IMR-90 (cell line): ENCODE data around the gene NPRL2. TPM values are rescaled to one million over a fixed set of nuclear protein-coding genes. Genes with fewer than 3 reads are reported as not detected.

Experiments
- ATAC-seq: fragments of 200-7000 bp; cut with Tn5 transposase; 2 replicates; pipeline ENCODE4 v1.9.1; 2020; ENCODE audit warnings: low read depth, mild to moderate bottlenecking, moderate library complexity
- BruUV-seq: library from RNA; stranded (reverse); fragments of 400-500 nt; replicated peaks from 2 replicates; lab custom pipeline; 2021; lab: Mats Ljungman, UMichigan
- CTCF ChIA-PET: fragments of 300-600 bp; formaldehyde crosslinking; extraction: SDS; loops from one replicate; lab custom pipeline; 2021; ENCODE audit warnings: antibody characterized with exemption; lab: Yijun Ruan, JAX
- POLR2A ChIA-PET: fragments of 300-600 bp; sonication (Branson Sonifier 250); formaldehyde crosslinking; loops from one replicate; lab custom pipeline; 2022; ENCODE audit warnings: antibody characterized with exemption; ENCODE audit not compliant: unreplicated experiment; lab: Charles Lee
- DNase-seq: peaks from one replicate; pipeline ENCODE4 v3.0.0; 2013
- H2AFZ ChIP-seq: replicated peaks from 2 replicates; pipeline ENCODE3; 2013; ENCODE audit warnings: low read length, mild to moderate bottlenecking; ENCODE audit not compliant: poor library complexity
- H2AK5ac ChIP-seq: 2 replicates; pipeline ENCODE4 v1.6.1; 2013; ENCODE audit warnings: low read depth, low read length, inconsistent platforms
- H2AK9ac ChIP-seq: replicated peaks from 2 replicates; pipeline ENCODE3; 2013; ENCODE audit warnings: mild to moderate bottlenecking, low read depth, low read length, moderate library complexity; ENCODE audit not compliant: poor library complexity
- H2BK120ac ChIP-seq: 2 replicates; pipeline ENCODE4 v1.6.1; 2013; ENCODE audit warnings: low read depth, low read length, inconsistent platforms
- H2BK15ac ChIP-seq: 3 replicates; pipeline ENCODE4 v1.6.1; 2013; ENCODE audit warnings: low read depth, low read length, inconsistent platforms
- H2BK20ac ChIP-seq: 2 replicates; pipeline ENCODE4 v1.6.1; 2013; ENCODE audit warnings: low read depth, mild to moderate bottlenecking, inconsistent platforms, low read length, moderate library complexity
- H2BK5ac ChIP-seq: 2 replicates; pipeline ENCODE4 v1.6.1; 2013; ENCODE audit warnings: mild to moderate bottlenecking, low read depth, low read length, inconsistent platforms; ENCODE audit not compliant: poor library complexity, severe bottlenecking
- H3K14ac ChIP-seq: replicated peaks from 2 replicates; pipeline ENCODE4 v1.6.1; 2013; ENCODE audit warnings: low read depth, low read length, inconsistent platforms
- H3K18ac ChIP-seq: 2 replicates; pipeline ENCODE4 v1.6.1; 2013; ENCODE audit warnings: low read depth, low read length, control low read depth
- H3K23ac ChIP-seq: 2 replicates; pipeline ENCODE4 v1.6.1; 2013; ENCODE audit warnings: low read depth, low read length, inconsistent platforms
- H3K27ac ChIP-seq: 2 replicates; pipeline ENCODE4 v1.5.1; 2013; ENCODE audit warnings: mild to moderate bottlenecking, control low read depth, low read length; ENCODE audit not compliant: insufficient read depth
- H3K27me3 ChIP-seq: 2 replicates; pipeline ENCODE4 v1.6.1; 2013; ENCODE audit warnings: low read length; ENCODE audit not compliant: control insufficient read depth, insufficient read depth
- H3K36me3 ChIP-seq: 2 replicates; pipeline ENCODE4 v1.6.1; 2013; ENCODE audit warnings: low read length, mixed read lengths; ENCODE audit not compliant: control insufficient read depth, insufficient read depth
- H3K4ac ChIP-seq: 2 replicates; pipeline ENCODE4 v1.6.1; 2013; ENCODE audit warnings: low read depth, low read length, inconsistent platforms
- H3K4me1 ChIP-seq: 2 replicates; pipeline ENCODE4 v1.6.1; 2013; ENCODE audit warnings: low read length, mixed read lengths; ENCODE audit not compliant: control insufficient read depth, insufficient read depth
- H3K4me2 ChIP-seq: 2 replicates; pipeline ENCODE4 v1.6.1; 2013; ENCODE audit warnings: low read depth, mild to moderate bottlenecking, control low read depth, low read length, moderate library complexity
- H3K4me3 ChIP-seq: 2 replicates; pipeline ENCODE4 v1.5.1; 2013; ENCODE audit warnings: low read depth, mild to moderate bottlenecking, control low read depth, low read length, moderate library complexity; ENCODE audit not compliant: insufficient read depth
- H3K56ac ChIP-seq: 2 replicates; pipeline ENCODE4 v1.6.1; 2013; ENCODE audit warnings: low read length, inconsistent platforms; ENCODE audit not compliant: insufficient read depth; ENCODE audit errors: extremely low read depth
- H3K79me1 ChIP-seq, 2 experiments: 2 replicates each; pipeline ENCODE4 v1.6.1; 2013; ENCODE audit warnings: low read length in 2 of 2, inconsistent platforms in 1 of 2, low read depth in 1 of 2
- H3K9ac ChIP-seq: 2 replicates; pipeline ENCODE4 v1.6.1; 2013; ENCODE audit warnings: low read depth, low read length, control low read depth
- H3K9me1 ChIP-seq: 2 replicates; pipeline ENCODE4 v1.6.1; 2013; ENCODE audit warnings: low read length, inconsistent platforms; ENCODE audit not compliant: insufficient read depth
- H3K9me3 ChIP-seq: 2 replicates; pipeline ENCODE4 v1.6.1; 2013; ENCODE audit warnings: low read length; ENCODE audit not compliant: control insufficient read depth, insufficient read depth
- H4K20me1 ChIP-seq: 2 replicates; pipeline ENCODE4 v1.6.1; 2013; ENCODE audit warnings: low read length, inconsistent platforms; ENCODE audit not compliant: insufficient read depth
- H4K5ac ChIP-seq: 2 replicates; pipeline ENCODE4 v1.6.1; 2013; ENCODE audit warnings: mild to moderate bottlenecking, low read depth, low read length, control low read depth
- H4K8ac ChIP-seq, 2 experiments: 2 replicates each; pipeline ENCODE4 v1.6.1; 2013; ENCODE audit warnings: low read depth in 2 of 2, low read length in 2 of 2, control low read depth in 1 of 2, inconsistent platforms in 1 of 2
- H4K91ac ChIP-seq: 2 replicates; pipeline ENCODE4 v1.6.1; 2013; ENCODE audit warnings: low read depth, low read length, inconsistent platforms; ENCODE audit not compliant: insufficient read depth
- BHLHE40 ChIP-seq: fragments of 150-350 bp; IDR thresholded peaks from 2 replicates; pipeline ENCODE4 v1.6.1; 2016; ENCODE audit warnings: mild to moderate bottlenecking, low read depth, low read length
- CEBPB ChIP-seq: IDR thresholded peaks from 2 replicates; pipeline ENCODE4 v1.6.1; 2012; ENCODE audit warnings: low read depth, low read length, improper control_type of control experiment
- CHD1 ChIP-seq: IDR thresholded peaks from 2 replicates; pipeline ENCODE4 v1.6.1; 2012; ENCODE audit warnings: low read depth, low read length, improper control_type of control experiment
- CTCF ChIP-seq: conservative IDR thresholded peaks from 2 replicates; pipeline ENCODE4 v1.5.1; 2012; ENCODE audit warnings: mild to moderate bottlenecking, low read depth, low read length, improper control_type of control experiment
- ELK1 ChIP-seq: fragments of 150-350 bp; IDR thresholded peaks from 2 replicates; pipeline ENCODE4 v1.6.1; 2016; ENCODE audit warnings: low read depth, mild to moderate bottlenecking, low read length, moderate library complexity, borderline replicate concordance
- FOS ChIP-seq: fragments of 150-350 bp; IDR thresholded peaks from 2 replicates; pipeline ENCODE4 v1.6.1; 2016; ENCODE audit warnings: low read depth, low read length
- MAFK ChIP-seq: IDR thresholded peaks from 2 replicates; pipeline ENCODE4 v1.6.1; 2012; ENCODE audit warnings: low read depth, low read length, improper control_type of control experiment
- MAZ ChIP-seq: IDR thresholded peaks from 2 replicates; pipeline ENCODE4 v1.6.1; 2012; ENCODE audit warnings: low read depth, mild to moderate bottlenecking, low read length, improper control_type of control experiment, moderate library complexity, borderline replicate concordance
- MXI1 ChIP-seq: IDR thresholded peaks from 2 replicates; pipeline ENCODE4 v1.6.1; 2012; ENCODE audit warnings: low read depth, mild to moderate bottlenecking, low read length, moderate library complexity, borderline replicate concordance
- NFE2L2 ChIP-seq: fragments of 150-350 bp; IDR thresholded peaks from 2 replicates; pipeline ENCODE4 v1.6.1; 2016; ENCODE audit warnings: low read depth, mild to moderate bottlenecking, low read length
- POLR2A ChIP-seq: IDR thresholded peaks from 2 replicates; pipeline ENCODE4 v1.6.1; 2012; ENCODE audit warnings: mild to moderate bottlenecking, low read depth, low read length
- RAD21 ChIP-seq: IDR thresholded peaks from 2 replicates; pipeline ENCODE4 v1.6.1; 2012; ENCODE audit warnings: low read length, improper control_type of control experiment
- RCOR1 ChIP-seq: IDR thresholded peaks from 2 replicates; pipeline ENCODE4 v1.6.1; 2012; ENCODE audit warnings: mild to moderate bottlenecking, low read length, improper control_type of control experiment; ENCODE audit not compliant: insufficient replicate concordance
- RFX5 ChIP-seq: IDR thresholded peaks from 2 replicates; pipeline ENCODE4 v1.8.0; 2012; ENCODE audit warnings: low read depth, mild to moderate bottlenecking, low read length, moderate library complexity
- SMC3 ChIP-seq: fragments of 150-350 bp; IDR thresholded peaks from 2 replicates; pipeline ENCODE4 v1.6.1; 2016; ENCODE audit warnings: low read depth, mild to moderate bottlenecking, antibody characterized with exemption, low read length, moderate library complexity
- WGBS, 2 experiments: methylation state at CpG; one replicate each; pipeline versions ENCODE4 v1.1.5 to v1.1.7; 2013; ENCODE audit warnings: missing lambda C conversion rate in 2 of 2; ENCODE audit not compliant: insufficient read length in 1 of 2; ENCODE audit errors: extremely low coverage in 2 of 2; 5-methylcytosine and 5-hydroxymethylcytosine counted together
- dilution Hi-C: fragments of 300-500 bp; cut with HindIII; formaldehyde crosslinking; loops from one replicate; pipeline ENCODE4 v1.14.3; 2018; ENCODE audit warnings: low sequenced_read_pairs; ENCODE audit not compliant: unreplicated experiment
- in situ Hi-C: fragments of 300-500 bp; cut with MboI; formaldehyde crosslinking; loops from 3 replicates; pipeline ENCODE4 v1.14.3; 2019; ENCODE audit warnings: low sequenced_read_pairs, inconsistent platforms, mixed read lengths
- intact Hi-C: fragments of 100-400 bp; cut with micrococcal nuclease; formaldehyde crosslinking; loops from 2 replicates; pipeline ENCODE4 v1.10.0; 2022
- polyA plus RNA-seq, 3 experiments: library from polyadenylated mRNA; depleted of rRNA; stranded (reverse); fragments of >200 nt; gene quantifications; 2 replicates each; pipeline ENCODE4 v1.2.3, GENCODE V29; 2012; ENCODE audit warnings: low replicate concordance in 1 of 3
- total RNA-seq: library from RNA; depleted of rRNA; stranded (reverse); fragments of >200 nt; gene quantifications from 2 replicates; pipeline ENCODE4 v1.2.3, GENCODE V29; 2012
- TF ChIP-seq, protein P1 (sequence below): fragments of 150-350 bp; IDR thresholded peaks from 2 replicates; pipeline ENCODE4 v1.6.1; 2017; ENCODE audit warnings: mild to moderate bottlenecking, antibody characterized with exemption, low read length, low read depth

NPRL2 gene
- total and polyA plus RNA-seq, 2 of the 4 experiments (the other 2 are of a cell fraction): 38.3 to 38.7 TPM

GRCh38 chr3:50393061-50393460, 42.5 kb upstream of the NPRL2 start:
- Histone ChIP-seq H3K9me1 (no peaks in the 10 kb centered on the region), H3K9me3 (no peaks in the 10 kb centered on the region), H2AK9ac (no peak overlapping the region), H2BK20ac (no peak overlapping the region), H3K79me1 (no peaks in the 10 kb centered on the region), H2AFZ (no peak overlapping the region), H3K4me2 (no peak overlapping the region), H4K20me1 (no peaks in the 10 kb centered on the region), H3K9ac (no peak overlapping the region), H3K27ac (no peak overlapping the region), H4K91ac (no peak overlapping the region), H3K4me1 (no peaks in the 10 kb centered on the region), H2BK15ac (no peak overlapping the region), H3K27me3 (peaks cover 55% of the 10 kb centered on the region), H3K18ac (no peak overlapping the region), H3K4me3 (no peak overlapping the region), H3K36me3 (no peaks in the 10 kb centered on the region), H3K23ac (no peak overlapping the region), H2BK120ac (no peak overlapping the region), H2BK5ac (no peak overlapping the region), H4K5ac (no peak overlapping the region), H4K8ac (no peak overlapping the region), H2AK5ac (no peak overlapping the region), H3K56ac (no peak overlapping the region), H3K14ac (no peak overlapping the region), H3K4ac (no peak overlapping the region)
- POLR2A ChIA-PET: no interaction called here
- no TSS peak for BruUV-seq
- DNase-seq (no peak), ATAC-seq (no peak)
- dilution Hi-C loops (no loop called here), intact Hi-C loops (no loop called here), in situ Hi-C loops (no loop called here)
- WGBS, 2 experiments: 40% methylated on average over 1 of the region's 5 CpGs; no CpG with 5 or more reads in 1 of the 2 experiments
- CTCF ChIA-PET: no interaction called here
- TF ChIP-seq, protein P1, sequence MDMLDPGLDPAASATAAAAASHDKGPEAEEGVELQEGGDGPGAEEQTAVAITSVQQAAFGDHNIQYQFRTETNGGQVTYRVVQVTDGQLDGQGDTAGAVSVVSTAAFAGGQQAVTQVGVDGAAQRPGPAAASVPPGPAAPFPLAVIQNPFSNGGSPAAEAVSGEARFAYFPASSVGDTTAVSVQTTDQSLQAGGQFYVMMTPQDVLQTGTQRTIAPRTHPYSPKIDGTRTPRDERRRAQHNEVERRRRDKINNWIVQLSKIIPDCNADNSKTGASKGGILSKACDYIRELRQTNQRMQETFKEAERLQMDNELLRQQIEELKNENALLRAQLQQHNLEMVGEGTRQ: no peak
- TF ChIP-seq BHLHE40 (no peak), NFE2L2 (no peak), FOS (no peak), CTCF (no peak), MAFK (no peak), MAZ (no peak), CHD1 (no peak), POLR2A (no peak), ELK1 (no peak), RFX5 (no peak), MXI1 (no peak), SMC3 (no peak), RCOR1 (no peak), RAD21 (no peak), CEBPB (no peak)
